Common myeloid progenitor, CD34-positive (primary cell): ENCODE data around the gene HDAC4.

Experiments
- CTCF ChIA-PET: fragments of 350-600 bp; sonication (Branson Sonifier 250); formaldehyde crosslinking; loops from one replicate; lab custom pipeline; 2021; ENCODE audit warnings: antibody characterized with exemption; lab: Charles Lee
- POLR2A ChIA-PET: fragments of 350-600 bp; sonication (Branson Sonifier 250); formaldehyde crosslinking; loops from one replicate; lab custom pipeline; 2021; ENCODE audit warnings: antibody characterized with exemption; lab: Charles Lee
- DNase-seq, 3 donors: peaks; one replicate each; pipeline versions ENCODE4 v3.0.0 to v3.0.0-alpha.2; 2013
- H3K27ac ChIP-seq, 2 experiments: 1 replicate in 1 of 2; 2 replicates in 1 of 2; pipeline ENCODE4 v1.7.0; 2013; ENCODE audit warnings: inconsistent platforms in 2 of 2, low read length in 2 of 2, mild to moderate bottlenecking in 2 of 2, low read depth in 1 of 2, moderate library complexity in 1 of 2; ENCODE audit not compliant: severe bottlenecking in 2 of 2, insufficient read depth in 1 of 2, poor library complexity in 1 of 2
- H3K27me3 ChIP-seq, 5 experiments: replicated peaks in 2 of 5; 1 replicate in 3 of 5; 2 replicates in 2 of 5; pipeline versions ENCODE4 v1.6.1 to v1.7.0; 2013; ENCODE audit warnings: low read length in 4 of 5, mild to moderate bottlenecking in 2 of 5, moderate library complexity in 2 of 5, inconsistent platforms in 1 of 5; ENCODE audit not compliant: insufficient read depth in 5 of 5, control insufficient read depth in 4 of 5
- H3K36me3 ChIP-seq, 4 experiments: 1 replicate in 2 of 4; 2 replicates in 2 of 4; pipeline versions ENCODE4 v1.6.1 to v1.7.0; 2013; ENCODE audit warnings: low read length in 3 of 4, control low read depth in 1 of 4, mild to moderate bottlenecking in 1 of 4; ENCODE audit not compliant: control insufficient read depth in 4 of 4, insufficient read depth in 4 of 4
- H3K4me1 ChIP-seq, 4 experiments: 1 replicate in 3 of 4; 2 replicates in 1 of 4; pipeline versions ENCODE4 v1.6.1 to v1.7.1; 2013; ENCODE audit warnings: low read length in 3 of 4, mild to moderate bottlenecking in 3 of 4, control low read depth in 1 of 4, inconsistent platforms in 1 of 4, moderate library complexity in 1 of 4; ENCODE audit not compliant: control insufficient read depth in 4 of 4, insufficient read depth in 4 of 4; ENCODE audit errors: control extremely low read depth in 1 of 4
- H3K4me3 ChIP-seq, 7 experiments: 1 replicate in 4 of 7; 2 replicates in 3 of 7; pipeline versions ENCODE4 v1.5.1 to v1.7.0; 2013; ENCODE audit warnings: mild to moderate bottlenecking in 7 of 7, low read length in 6 of 7, moderate library complexity in 6 of 7, inconsistent platforms in 2 of 7, low read depth in 2 of 7, control low read depth in 1 of 7; ENCODE audit not compliant: insufficient read depth in 4 of 7, control insufficient read depth in 1 of 7; ENCODE audit errors: extremely low read depth in 1 of 7
- H3K9me3 ChIP-seq, 5 experiments: 1 replicate in 4 of 5; 2 replicates in 1 of 5; pipeline versions ENCODE4 v1.6.1 to v1.7.1; 2013; ENCODE audit warnings: low read length in 4 of 5, mild to moderate bottlenecking in 2 of 5, inconsistent platforms in 1 of 5, low read depth in 1 of 5, moderate library complexity in 1 of 5; ENCODE audit not compliant: control insufficient read depth in 4 of 5, insufficient read depth in 2 of 5; ENCODE audit errors: control extremely low read depth in 1 of 5
- WGBS: methylation state at CpG from one replicate; pipeline ENCODE4 v1.1.5; 2013; ENCODE audit not compliant: insufficient coverage; 5-methylcytosine and 5-hydroxymethylcytosine counted together

HDAC4 gene

DNA sequence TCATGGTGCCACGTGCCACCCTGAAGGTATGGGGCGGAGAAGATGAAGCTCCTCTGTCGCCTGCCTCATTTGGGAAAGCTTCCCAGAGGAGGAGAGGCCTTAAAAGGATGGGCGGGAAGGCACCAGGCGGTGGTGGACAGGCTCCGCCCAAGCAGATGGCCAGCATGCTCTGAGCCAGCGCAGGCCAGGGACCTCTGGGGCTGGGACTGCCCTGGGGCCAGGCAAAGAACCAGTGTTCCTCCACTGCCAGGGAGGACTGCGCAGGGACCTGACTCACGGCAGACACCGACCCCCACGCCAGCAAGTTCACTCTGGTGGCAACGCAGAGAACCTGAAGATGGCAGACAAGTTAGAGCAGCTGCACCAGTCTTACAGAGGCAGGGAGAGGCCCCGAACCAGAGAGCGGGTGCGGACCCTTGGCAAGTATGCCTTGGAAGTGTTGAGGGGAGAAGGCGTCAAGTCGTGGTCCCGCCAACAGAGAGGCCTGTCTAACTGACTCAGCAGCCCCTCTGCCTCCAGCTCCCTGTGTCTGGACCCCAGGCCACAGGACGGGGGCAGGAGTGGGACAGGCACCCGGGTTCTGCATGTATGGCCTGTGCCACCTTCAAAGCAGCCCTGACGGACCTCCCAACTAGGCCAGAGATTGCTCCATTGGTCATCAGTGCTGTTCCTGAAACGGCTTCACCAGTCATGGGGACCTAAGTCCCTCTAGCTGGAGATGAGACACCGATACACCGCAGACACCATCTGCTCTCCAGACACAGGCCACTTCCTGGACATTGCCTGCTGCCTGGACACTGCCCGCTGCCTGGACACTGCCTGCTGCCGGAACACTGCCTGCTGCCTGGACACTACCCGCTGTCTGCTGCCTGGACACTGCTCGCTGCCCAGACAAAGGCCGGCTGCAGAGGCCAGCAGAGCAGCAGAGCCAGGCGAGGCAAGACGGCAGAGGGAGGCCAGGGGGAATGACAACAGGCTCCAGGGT is 124.7 kb downstream of the HDAC4 start:
- peaks cover 3 to 11% (median 9%) of the 10 kb centered on the region in 4 experiments for H3K4me1 ChIP-seq
- H3K4me3 ChIP-seq: no peak overlapping the region
- 97% methylated on average over 28 of the region's 31 CpGs for WGBS
- H3K27me3 ChIP-seq: peaks cover 0 to 6% (median 1%) of the 10 kb centered on the region in 5 experiments
- DNase-seq: no peak
- H3K36me3 ChIP-seq: no peaks in the 10 kb centered on the region
- POLR2A ChIA-PET: no interaction called here
- peak overlapping the region in 1 of 2 experiments; percentile 30 for H3K27ac ChIP-seq
- H3K9me3 ChIP-seq: no peaks in the 10 kb centered on the region
- CTCF ChIA-PET: interaction anchor here (1.4 kb wide), 1 partner anchor 9 kb away, joined by 7 read pairs; no protein-coding TSS in a partner anchor

DNA sequence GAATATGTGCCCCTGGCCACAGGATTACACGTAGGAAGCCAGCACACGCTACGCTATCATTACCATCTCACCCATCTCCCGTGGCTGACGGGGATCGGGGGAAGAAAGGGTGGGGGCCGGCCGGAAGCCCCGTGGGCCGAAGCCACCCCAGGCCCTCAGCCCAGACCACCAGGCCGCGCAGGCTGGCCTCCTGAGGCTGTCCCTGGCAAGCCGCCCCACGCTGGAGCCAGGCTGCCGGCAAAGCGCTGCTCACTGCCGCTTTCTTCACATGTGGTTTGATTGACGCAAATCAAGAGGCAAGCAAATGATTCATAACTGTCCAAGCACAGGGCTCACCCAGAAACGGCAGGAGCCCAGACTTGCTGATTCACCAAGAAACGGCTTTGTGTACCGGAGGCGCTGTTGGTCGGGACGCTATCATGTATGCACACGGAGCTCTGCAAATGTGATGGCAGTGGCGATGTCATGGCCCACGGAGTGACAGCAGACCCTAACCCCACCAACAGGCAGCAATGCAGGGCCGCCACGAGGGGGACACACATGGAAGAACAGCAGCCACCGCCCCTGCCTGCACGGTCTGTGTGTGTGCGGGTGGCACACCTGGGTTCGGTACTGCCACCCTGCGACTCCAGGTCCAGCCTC is 125.7 kb downstream of the HDAC4 start:
- peaks cover 3 to 8% (median 5%) of the 10 kb centered on the region in 4 experiments for H3K4me1 ChIP-seq
- peak overlapping the region in 1 of 2 experiments; percentile 30 for H3K27ac ChIP-seq
- 89% methylated on average over 34 of the region's 34 CpGs for WGBS

DNA sequence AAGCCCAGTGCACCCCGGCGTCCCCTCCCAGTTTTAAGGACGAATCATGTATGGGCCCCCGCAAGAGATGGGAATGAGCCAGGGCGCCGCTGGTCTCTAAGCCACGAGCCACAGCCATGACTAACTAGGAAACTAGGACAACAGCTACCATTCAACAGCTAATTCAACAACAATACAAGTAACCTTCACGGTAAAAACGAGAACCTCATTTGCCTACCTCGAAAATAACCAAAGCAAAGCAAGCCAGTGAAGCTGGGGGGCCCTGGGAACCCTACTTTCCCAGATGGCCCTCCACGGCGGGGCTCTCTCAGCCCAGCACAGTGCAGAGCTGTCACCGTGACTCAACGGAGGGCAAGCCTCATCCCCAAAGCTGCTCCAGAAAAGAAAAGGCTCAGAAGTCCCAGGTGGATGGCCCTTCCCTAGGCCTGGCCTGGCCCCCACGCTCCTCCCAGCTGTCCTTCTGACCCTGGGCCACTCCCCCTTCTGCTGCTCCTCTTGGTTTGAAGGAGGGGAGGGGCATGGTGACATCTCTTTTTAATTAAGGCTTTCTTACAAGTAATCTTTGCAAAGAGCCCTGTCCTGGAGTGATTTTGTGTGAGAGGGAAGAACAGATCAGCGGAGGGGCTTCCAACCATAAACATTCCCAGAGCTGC is 126.3 kb downstream of the HDAC4 start:
- peak overlapping the region in 1 of 2 experiments; percentile 30 for H3K27ac ChIP-seq
- no peaks in the 10 kb centered on the region for H3K36me3 ChIP-seq
- H3K4me3 ChIP-seq: no peak overlapping the region
- ChIA-PET POLR2A (interaction anchor here (0.6 kb wide), 1 partner anchor 813 kb away, joined by 3 read pairs; no protein-coding TSS in a partner anchor), CTCF (interaction anchor here (0.9 kb wide), 1 partner anchor 19 kb away, joined by 3 read pairs; no protein-coding TSS in a partner anchor)
- no peak for DNase-seq
- no peaks in the 10 kb centered on the region for H3K9me3 ChIP-seq
- peaks cover 0 to 16% (median 3%) of the 10 kb centered on the region in 5 experiments for H3K27me3 ChIP-seq
- WGBS: 97% methylated on average over 14 of the region's 16 CpGs
- H3K4me1 ChIP-seq: peaks cover 0 to 11% (median 3%) of the 10 kb centered on the region in 4 experiments

More for the DNA sequence above, 125.7 kb downstream of the HDAC4 start:
- ChIA-PET CTCF (no interaction called here), POLR2A (interaction anchor here (0.6 kb wide), 1 partner anchor 813 kb away, joined by 3 read pairs; no protein-coding TSS in a partner anchor)
- H3K9me3 ChIP-seq: no peaks in the 10 kb centered on the region
- H3K4me3 ChIP-seq: no peak overlapping the region
- DNase-seq: peak; percentile 31 to 73 (median 61)
- no peaks in the 10 kb centered on the region for H3K36me3 ChIP-seq
- H3K27me3 ChIP-seq: peaks cover 0 to 12% (median 3%) of the 10 kb centered on the region in 5 experiments

DNA sequence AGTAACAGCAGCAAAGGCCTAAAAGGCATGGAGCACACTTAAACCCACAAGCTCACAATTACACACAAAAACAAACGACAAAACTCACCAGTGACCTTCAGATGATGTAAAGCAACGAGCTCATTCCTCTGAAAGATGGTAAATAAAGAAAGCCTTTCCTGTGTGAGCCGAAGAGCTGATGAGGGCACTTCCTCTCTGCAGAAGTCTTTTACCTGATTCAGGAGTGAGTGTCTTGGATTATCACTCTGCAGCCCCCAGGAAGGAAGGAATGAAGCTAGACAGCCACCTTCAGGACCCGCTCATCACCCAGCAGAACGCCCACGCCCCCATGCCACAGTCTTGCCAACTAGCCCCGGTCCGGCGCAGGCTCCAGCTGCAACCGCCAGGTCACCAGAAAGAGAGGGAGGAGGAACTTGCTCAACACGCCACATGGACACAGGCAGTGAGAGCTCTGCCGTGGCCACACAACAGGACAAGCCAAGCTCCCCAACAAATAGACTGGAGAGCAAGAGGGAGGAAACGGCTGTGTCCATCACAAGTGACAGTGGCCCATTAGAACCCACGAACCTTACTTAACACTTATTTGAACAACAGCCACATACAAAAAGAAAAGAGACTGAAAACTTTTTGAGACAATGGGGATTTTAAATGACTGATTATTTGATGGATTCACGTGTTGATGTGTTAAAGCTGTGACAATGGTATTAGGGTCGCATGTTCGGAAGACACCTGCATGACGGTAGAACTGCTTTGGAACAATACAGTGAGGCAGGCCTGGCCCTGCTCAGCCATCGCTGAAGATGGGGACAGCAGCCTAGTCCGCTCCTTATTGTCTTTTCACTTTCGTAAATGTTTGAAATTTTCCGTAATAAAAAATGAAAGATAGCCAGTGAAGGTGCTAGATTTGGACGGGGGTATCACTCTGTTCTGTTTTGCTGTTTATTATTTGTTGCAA is 127.3 kb downstream of the HDAC4 start:
- H3K27ac ChIP-seq: no peak overlapping the region

DNA sequence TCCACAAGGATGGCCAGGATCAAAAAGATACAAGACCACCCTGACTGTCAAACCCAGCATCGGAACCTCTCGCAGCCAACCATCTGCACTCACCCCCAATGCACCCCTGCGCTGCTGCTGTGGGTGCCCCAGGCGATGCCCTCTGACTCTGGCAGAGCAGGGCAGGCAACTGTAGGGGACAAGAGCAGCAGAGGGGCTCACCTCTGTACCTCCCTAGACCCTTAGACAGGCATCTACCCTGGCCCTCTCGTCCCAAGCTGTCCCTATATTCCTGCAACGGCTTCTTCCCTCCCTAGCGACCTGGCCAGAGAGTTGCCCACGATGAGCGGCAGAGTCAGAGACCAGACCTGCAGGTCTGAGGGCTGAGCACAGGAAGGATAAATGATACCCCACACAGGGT is 128.2 kb downstream of the HDAC4 start:
- no peak for DNase-seq
- Histone ChIP-seq H3K4me3 (no peak overlapping the region), H3K4me1 (peaks cover 14 to 29% (median 19%) of the 10 kb centered on the region in 4 experiments), H3K36me3 (no peaks in the 10 kb centered on the region), H3K27me3 (peaks cover 0 to 16% (median 3%) of the 10 kb centered on the region in 5 experiments), H3K9me3 (no peaks in the 10 kb centered on the region), H3K27ac (no peak overlapping the region)
- CTCF ChIA-PET: interaction anchor here (1.2 to 1.8 kb wide), 2 partner anchors 58 to 126 kb away, joined by 3 read pairs; no protein-coding TSS in a partner anchor
- WGBS: 99% methylated on average over 7 of the region's 9 CpGs
- POLR2A ChIA-PET: no interaction called here

More for the DNA sequence above, 127.3 kb downstream of the HDAC4 start:
- ChIA-PET CTCF (interaction anchor here (0.9 to 1.8 kb wide), 3 partner anchors 18 to 125 kb away, joined by 3 read pairs; no protein-coding TSS in a partner anchor), POLR2A (no interaction called here)
- no peaks in the 10 kb centered on the region for H3K9me3 ChIP-seq
- peaks cover 0 to 16% (median 3%) of the 10 kb centered on the region in 5 experiments for H3K27me3 ChIP-seq
- no peak for DNase-seq
- peaks cover 5 to 20% (median 10%) of the 10 kb centered on the region in 4 experiments for H3K4me1 ChIP-seq
- 94% methylated on average over 18 of the region's 23 CpGs for WGBS
- no peak overlapping the region for H3K4me3 ChIP-seq
- no peaks in the 10 kb centered on the region for H3K36me3 ChIP-seq

DNA sequence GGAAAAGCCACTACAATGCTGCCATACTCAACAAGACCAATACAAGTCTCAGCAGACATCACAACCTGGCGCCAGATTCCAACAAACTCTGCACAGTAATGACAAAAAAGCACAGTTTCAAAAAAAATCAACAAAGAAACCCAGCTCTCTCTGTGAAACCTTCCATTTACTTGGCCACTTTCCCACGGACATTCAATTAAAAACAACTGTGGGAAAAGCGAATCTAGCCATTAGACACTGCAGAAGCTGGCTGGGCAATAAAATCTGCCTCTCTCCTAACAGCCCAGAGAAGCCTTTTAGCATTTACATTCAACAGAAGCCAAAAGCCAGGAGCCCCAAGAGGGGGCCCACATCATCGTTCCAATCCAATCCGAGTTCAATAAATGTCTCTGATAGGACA is 128.9 kb downstream of the HDAC4 start:
- H3K9me3 ChIP-seq: no peaks in the 10 kb centered on the region
- ChIA-PET POLR2A (no interaction called here), CTCF (interaction anchor here (0.8 to 1.8 kb wide), 2 partner anchors 50 to 57 kb away, joined by 3 read pairs; no protein-coding TSS in a partner anchor)
- H3K4me1 ChIP-seq: peaks cover 17 to 37% (median 25%) of the 10 kb centered on the region in 4 experiments
- H3K27ac ChIP-seq: no peak overlapping the region
- WGBS: 93% methylated on average over 2 of the region's 5 CpGs
- no peak for DNase-seq
- no peak overlapping the region for H3K4me3 ChIP-seq
- peaks cover 0 to 16% (median 3%) of the 10 kb centered on the region in 5 experiments for H3K27me3 ChIP-seq
- H3K36me3 ChIP-seq: no peaks in the 10 kb centered on the region
